ENCODE results near the gene SRD5A3. TPM values are rescaled to one million over a fixed set of nuclear protein-coding genes. Genes with fewer than 3 reads are reported as not detected.

The SRD5A3 gene
- polyA plus RNA-seq, 1 donor from 2014 or later, result 6.2 TPM

DNA sequence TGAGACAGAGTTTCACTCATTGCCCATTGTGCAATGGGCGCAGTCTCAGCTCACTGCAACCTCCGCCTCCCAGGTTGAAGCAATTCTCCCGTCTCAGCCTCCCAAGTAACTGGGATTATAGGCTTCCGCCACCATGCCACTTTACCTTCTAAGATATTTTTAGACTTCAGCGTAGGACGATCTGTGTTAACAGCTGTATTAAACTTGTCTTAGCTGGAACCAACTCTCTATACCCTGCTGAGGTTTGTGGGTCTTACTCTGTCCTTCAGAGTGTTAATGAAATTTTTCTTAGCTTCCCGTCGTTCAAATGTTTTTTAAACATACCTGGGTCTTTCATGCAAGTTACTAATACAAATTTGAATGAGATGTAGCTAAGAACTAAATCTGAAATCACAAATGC, 64.4 kb downstream of the SRD5A3 start:
- Histone ChIP-seq H3K36me3 (ENCODE audit: insufficient read depth, low read length) (peaks cover 18% of the 10 kb centered on the region), H3K4me3 (ENCODE audit: low read length) (no peak overlapping the region), H3K27me3 (ENCODE audit: insufficient read depth, low read depth, low read length) (no peaks in the 10 kb centered on the region), H3K4me2 (ENCODE audit: low read length) (no peak overlapping the region), H4K20me1 (ENCODE audit: insufficient read depth) (no peaks in the 10 kb centered on the region), H3K9ac (ENCODE audit: low read length) (no peak overlapping the region), H3K79me2 (replicated peaks; ENCODE audit: insufficient read depth, low read length) (peaks cover 51% of the 10 kb centered on the region), H3F3A (ENCODE audit: insufficient read depth, low read length, poor library complexity, severe bottlenecking) (no peaks in the 10 kb centered on the region), H3K9me3 (ENCODE audit: low read length) (no peaks in the 10 kb centered on the region), H2AFZ (ENCODE audit: low read depth, low read length) (no peak overlapping the region), H3K9me2 (ENCODE audit: insufficient read depth, low read length) (no peaks in the 10 kb centered on the region), H3K27ac (ENCODE audit: low read length) (no peak overlapping the region)
- no peak for TF ChIP-seq EZH2 (IDR thresholded peaks at IDR 0.05; ENCODE audit: borderline replicate concordance, insufficient read depth, low read length, poor library complexity, severe bottlenecking)
- TF ChIP-seq TAF1 (IDR thresholded peaks at IDR 0.05; ENCODE audit: low read depth), result no peak
- no peak for TF ChIP-seq CTCF (IDR thresholded peaks at IDR 0.05; ENCODE audit: poor library complexity, severe bottlenecking)
- TF ChIP-seq SMC3 (conservative IDR thresholded peaks at IDR 0.05; ENCODE audit: poor library complexity), result no peak
- TF ChIP-seq MXI1 (conservative IDR thresholded peaks at IDR 0.05; ENCODE audit: poor library complexity, severe bottlenecking), result no peak
- no peak for TF ChIP-seq REST (IDR thresholded peaks at IDR 0.05; ENCODE audit: borderline replicate concordance)
- no peak for TF ChIP-seq POLR2AphosphoS5 (IDR thresholded peaks at IDR 0.05)
- TF ChIP-seq RAD21 (conservative IDR thresholded peaks at IDR 0.05), result no peak
- no peak for TF ChIP-seq EP300 (conservative IDR thresholded peaks at IDR 0.05; ENCODE audit: poor library complexity, severe bottlenecking)

- no peak for TF ChIP-seq CTCF (IDR thresholded peaks at IDR 0.05; ENCODE audit: poor library complexity, severe bottlenecking)
- no peak for TF ChIP-seq POLR2AphosphoS5 (IDR thresholded peaks at IDR 0.05)
- no peak for TF ChIP-seq RAD21 (conservative IDR thresholded peaks at IDR 0.05)
- no peak for TF ChIP-seq TAF1 (IDR thresholded peaks at IDR 0.05; ENCODE audit: low read depth)
- TF ChIP-seq EZH2 (IDR thresholded peaks at IDR 0.05; ENCODE audit: borderline replicate concordance, insufficient read depth, low read length, poor library complexity, severe bottlenecking), result no peak
- no peak for TF ChIP-seq EP300 (conservative IDR thresholded peaks at IDR 0.05; ENCODE audit: poor library complexity, severe bottlenecking)
- no peak for TF ChIP-seq SMC3 (conservative IDR thresholded peaks at IDR 0.05; ENCODE audit: poor library complexity)
- TF ChIP-seq MXI1 (conservative IDR thresholded peaks at IDR 0.05; ENCODE audit: poor library complexity, severe bottlenecking), result no peak
- no peak for TF ChIP-seq REST (IDR thresholded peaks at IDR 0.05; ENCODE audit: borderline replicate concordance)
- H4K20me1 ChIP-seq (ENCODE audit: insufficient read depth), result no peaks in the 10 kb centered on the region
Observed at GRCh38 chr4:55411621-55412020, 65.6 kb downstream of the SRD5A3 start.

More at GRCh38 chr4:55411621-55412020, 65.6 kb downstream of the SRD5A3 start:
- H3K9me3 ChIP-seq (ENCODE audit: low read length), result no peaks in the 10 kb centered on the region
- no peaks in the 10 kb centered on the region for H3K27me3 ChIP-seq (ENCODE audit: insufficient read depth, low read depth, low read length)
- H3K79me2 ChIP-seq (replicated peaks; ENCODE audit: insufficient read depth, low read length), result peaks cover 41% of the 10 kb centered on the region
- H3K27ac ChIP-seq (ENCODE audit: low read length), result no peak overlapping the region
- H3K4me2 ChIP-seq (ENCODE audit: low read length), result no peak overlapping the region
- H3K9ac ChIP-seq (ENCODE audit: low read length), result no peak overlapping the region
- H2AFZ ChIP-seq (ENCODE audit: low read depth, low read length), result no peak overlapping the region
- peaks cover 11% of the 10 kb centered on the region for H3K36me3 ChIP-seq (ENCODE audit: insufficient read depth, low read length)
- H3K9me2 ChIP-seq (ENCODE audit: insufficient read depth, low read length), result no peaks in the 10 kb centered on the region
- no peak overlapping the region for H3K4me3 ChIP-seq (ENCODE audit: low read length)
- no peaks in the 10 kb centered on the region for H3F3A ChIP-seq (ENCODE audit: insufficient read depth, low read length, poor library complexity, severe bottlenecking)
